ENCODE results near the gene AMH. TPM values are rescaled to one million over a fixed set of nuclear protein-coding genes. Genes with fewer than 3 reads are reported as not detected.

Gene AMH
- total and polyA plus RNA-seq, 2 experiments from 2014 or later = 1.9 to 6.8 TPM

- H3K9me3 Mint-ChIP-seq = no peaks in the 10 kb centered on the region
- H3K27ac Mint-ChIP-seq = no peak overlapping the region
These were observed 6.2 kb downstream of the AMH start for GRCh38 chr19:2255112-2255845.

More at GRCh38 chr19:2255112-2255845, 6.2 kb downstream of the AMH start:
- Histone ChIP-seq H3K4me1 (ENCODE audit: insufficient read depth) (peaks cover 5% of the 10 kb centered on the region; the same call in 1 of the 2 replicates), H3K27me3 (ENCODE audit: insufficient read depth) (peaks cover 21% of the 10 kb centered on the region), H2AFZ (no peak overlapping the region), H3K4me2 (no peak overlapping the region), H3K9me2 (ENCODE audit: insufficient read depth) (no peaks in the 10 kb centered on the region), H4K20me1 (replicated peaks; ENCODE audit: insufficient read depth) (no peaks in the 10 kb centered on the region), H3F3A (replicated peaks; ENCODE audit: low read depth) (peaks cover 4% of the 10 kb centered on the region; the same call in 1 of the 2 replicates), H3K36me3 (ENCODE audit: insufficient read depth) (no peaks in the 10 kb centered on the region), H3K27ac (ENCODE audit: low read depth) (no peak overlapping the region), H3K79me2 (replicated peaks; ENCODE audit: insufficient read depth) (no peaks in the 10 kb centered on the region), H3K4me3 (no peak overlapping the region)
- Mint-ChIP-seq H3K4me3 (no peak overlapping the region), H3K4me1 (peaks cover 3% of the 10 kb centered on the region; the same call in 2 of the 3 replicates), H3K27me3 (ENCODE audit: insufficient read depth, low read depth, poor library complexity) (peaks cover 36% of the 10 kb centered on the region), H3K36me3 (ENCODE audit: low read depth) (no peaks in the 10 kb centered on the region)
- DNase-seq (ENCODE audit: low spot score) (no peak), ATAC-seq (no peak)
- TF ChIP-seq EZH2 (IDR thresholded peaks at IDR 0.05; ENCODE audit: low read depth, unreplicated experiment) (no peak), STAT1 (IDR thresholded peaks at IDR 0.05; ENCODE audit: unreplicated experiment) (no peak), REST (IDR thresholded peaks at IDR 0.05; ENCODE audit: unreplicated experiment) (no peak), JUNB (IDR thresholded peaks at IDR 0.05; ENCODE audit: unreplicated experiment) (no peak), ZNF462 (CRISPR knock-in tag; IDR thresholded peaks at IDR 0.05) (no peak), EZH2phosphoT487 (IDR thresholded peaks at IDR 0.05; ENCODE audit: unreplicated experiment) (no peak), CREB1 (CRISPR knock-in tag; IDR thresholded peaks at IDR 0.05; ENCODE audit: low read depth) (no peak), NANOG (IDR thresholded peaks at IDR 0.05; ENCODE audit: borderline replicate concordance) (no peak), ZNF114 (CRISPR knock-in tag; IDR thresholded peaks at IDR 0.05) (no peak), ETS1 (IDR thresholded peaks at IDR 0.05) (no peak), CTCF (conservative IDR thresholded peaks at IDR 0.05; ENCODE audit: low read depth in 2 of 2) (no peak), ZNF331 (CRISPR knock-in tag; IDR thresholded peaks at IDR 0.05; ENCODE audit: low read depth) (no peak), POLR2AphosphoS5 (IDR thresholded peaks at IDR 0.05; ENCODE audit: low read depth) (no peak)

Data from GM23338 (cell line).